AG04449 (cell line): ENCODE measurements around the gene LRIT1.

ENCODE experiments used
- CTCF ChIA-PET: fragments of 350-600 bp; formaldehyde crosslinking; extraction: SDS; loops from one replicate; lab custom pipeline; 2021; ENCODE audit warnings: antibody characterized with exemption; lab: Yijun Ruan, JAX
- POLR2A ChIA-PET: fragments of 400-600, 350-600 bp; formaldehyde crosslinking; extraction: SDS; loops from one replicate; lab custom pipeline; 2020; ENCODE audit warnings: antibody characterized with exemption, inconsistent platforms; lab: Yijun Ruan, JAX
- DNase-seq: peaks from one replicate; pipeline ENCODE4 v3.0.0-alpha.2; 2010; ENCODE audit warnings: low read depth, low spot score
- H3K4me3 ChIP-seq: 2 replicates; pipeline ENCODE4 v1.5.1; 2011; ENCODE audit warnings: low read depth, mild to moderate bottlenecking, control low read depth, low read length
- TF ChIP-seq, protein P1 (sequence below): IDR thresholded peaks from one replicate; pipeline ENCODE4 v1.5.1; 2011; ENCODE audit warnings: mild to moderate bottlenecking, moderate library complexity, low read length, control low read depth, inconsistent platforms; ENCODE audit not compliant: insufficient read depth; ENCODE audit errors: missing control alignments

Gene LRIT1

DNA sequence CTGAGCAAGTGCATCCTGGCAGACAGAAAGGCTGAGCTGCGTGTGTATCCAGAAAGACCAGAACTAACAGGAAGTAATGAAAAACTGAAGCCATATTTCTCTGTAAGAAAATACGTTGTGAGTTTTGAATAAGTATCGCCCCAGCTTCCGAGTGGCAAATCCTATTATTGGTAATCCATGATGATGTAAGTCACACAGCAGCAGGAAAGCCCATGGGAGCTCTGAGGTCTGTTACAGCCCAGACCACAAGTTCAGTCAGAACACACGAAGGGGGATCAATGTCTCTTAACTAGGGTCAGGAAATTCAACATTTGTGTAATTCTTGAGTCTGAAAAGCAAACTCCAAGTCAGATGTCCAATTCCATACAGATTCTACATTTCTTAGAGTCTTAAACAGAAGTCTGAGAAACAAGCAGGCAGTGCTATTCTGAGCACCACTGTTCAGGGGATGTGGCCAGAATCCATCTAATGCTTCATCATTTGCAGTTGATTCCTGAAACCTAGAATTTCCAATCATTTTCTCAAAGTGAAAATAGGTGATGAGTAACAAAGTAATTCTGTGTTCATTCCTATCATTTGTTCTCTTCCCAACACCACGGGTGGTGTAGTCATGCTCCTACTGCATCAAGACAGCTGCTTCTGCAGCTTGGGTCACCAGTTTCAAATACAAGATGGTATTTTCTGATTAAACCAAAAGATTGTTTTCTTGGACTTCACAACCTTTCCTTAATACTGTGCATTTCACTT lies 15.7 kb downstream of the LRIT1 start, which contains the start of gene LRIT2:
LRIT2 (minus strand) TSS at position 118 of the 747 bp plus-strand sequence; CDS start at position 94, 24 bp downstream.
- DNase-seq = no peak
- H3K4me3 ChIP-seq = no peak within 1 kb of the TSS
- TF ChIP-seq, protein P1, sequence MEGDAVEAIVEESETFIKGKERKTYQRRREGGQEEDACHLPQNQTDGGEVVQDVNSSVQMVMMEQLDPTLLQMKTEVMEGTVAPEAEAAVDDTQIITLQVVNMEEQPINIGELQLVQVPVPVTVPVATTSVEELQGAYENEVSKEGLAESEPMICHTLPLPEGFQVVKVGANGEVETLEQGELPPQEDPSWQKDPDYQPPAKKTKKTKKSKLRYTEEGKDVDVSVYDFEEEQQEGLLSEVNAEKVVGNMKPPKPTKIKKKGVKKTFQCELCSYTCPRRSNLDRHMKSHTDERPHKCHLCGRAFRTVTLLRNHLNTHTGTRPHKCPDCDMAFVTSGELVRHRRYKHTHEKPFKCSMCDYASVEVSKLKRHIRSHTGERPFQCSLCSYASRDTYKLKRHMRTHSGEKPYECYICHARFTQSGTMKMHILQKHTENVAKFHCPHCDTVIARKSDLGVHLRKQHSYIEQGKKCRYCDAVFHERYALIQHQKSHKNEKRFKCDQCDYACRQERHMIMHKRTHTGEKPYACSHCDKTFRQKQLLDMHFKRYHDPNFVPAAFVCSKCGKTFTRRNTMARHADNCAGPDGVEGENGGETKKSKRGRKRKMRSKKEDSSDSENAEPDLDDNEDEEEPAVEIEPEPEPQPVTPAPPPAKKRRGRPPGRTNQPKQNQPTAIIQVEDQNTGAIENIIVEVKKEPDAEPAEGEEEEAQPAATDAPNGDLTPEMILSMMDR = no peak
- ChIA-PET POLR2A (no interaction called here), CTCF (interaction anchor here (1.0 kb wide), 1 partner anchor 77 kb away, joined by 3 read pairs; no protein-coding TSS in a partner anchor)

DNA sequence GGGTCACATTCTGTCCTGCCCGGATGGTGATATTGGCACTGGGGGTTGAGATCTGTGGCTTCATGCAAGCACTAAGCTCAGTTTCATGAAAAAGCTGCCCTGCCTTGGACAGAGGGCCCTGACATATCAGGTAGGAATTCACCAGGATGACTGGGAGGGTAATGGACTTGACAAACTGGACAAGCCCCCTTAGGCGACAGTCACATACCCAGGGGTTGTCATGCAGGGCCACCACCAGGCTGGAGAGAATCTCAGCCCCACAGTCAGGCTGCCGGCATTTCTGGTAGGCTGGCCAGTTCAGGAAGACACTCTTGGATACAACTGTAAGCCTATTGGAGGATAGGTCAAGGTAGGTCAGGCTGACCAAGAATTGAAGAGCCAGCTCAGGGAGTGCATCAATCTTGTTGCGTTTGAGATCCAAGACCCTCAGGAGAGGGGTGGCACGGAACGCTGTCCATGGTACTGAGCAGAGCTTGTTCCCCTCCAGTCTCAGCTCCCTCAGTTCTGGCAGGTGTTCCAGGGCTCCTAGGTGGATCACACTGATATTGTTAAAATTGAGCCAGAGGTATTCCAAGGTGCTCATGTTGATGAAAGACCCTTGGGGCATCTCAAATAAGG lies 16.8 kb downstream of the LRIT1 start:
- CTCF ChIA-PET = interaction anchor here (1.0 kb wide), 1 partner anchor 76 kb away, joined by 3 read pairs; no protein-coding TSS in a partner anchor
- TF ChIP-seq, protein P1 = no peak

DNA sequence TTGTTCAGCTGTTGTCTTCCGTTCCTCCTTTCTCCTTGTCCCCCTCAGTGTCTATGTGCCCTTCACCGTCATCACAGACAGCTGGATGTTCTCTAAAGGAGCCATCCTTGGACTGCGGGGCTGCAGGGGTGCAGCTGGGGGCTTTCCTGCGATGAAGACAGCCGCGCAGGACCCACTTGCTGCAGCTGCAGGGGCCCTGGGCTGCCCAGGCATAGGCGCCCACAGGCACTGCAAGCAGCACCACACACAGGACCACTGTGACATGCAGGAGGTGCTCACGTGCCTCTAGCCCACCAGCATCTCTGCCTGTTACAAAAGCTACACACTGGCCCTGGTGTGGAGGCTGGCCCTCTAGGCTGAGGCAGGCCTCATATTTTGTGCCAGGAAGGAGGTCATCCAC lies 19.4 kb downstream of the LRIT1 start:
- no peak for DNase-seq
- CTCF ChIA-PET = no interaction called here
- TF ChIP-seq, protein P1 = no peak
- no peak overlapping the region for H3K4me3 ChIP-seq
- POLR2A ChIA-PET = no interaction called here

More for the DNA sequence above, 16.8 kb downstream of the LRIT1 start:
- no peak overlapping the region for H3K4me3 ChIP-seq
- DNase-seq = no peak
- POLR2A ChIA-PET = no interaction called here

DNA sequence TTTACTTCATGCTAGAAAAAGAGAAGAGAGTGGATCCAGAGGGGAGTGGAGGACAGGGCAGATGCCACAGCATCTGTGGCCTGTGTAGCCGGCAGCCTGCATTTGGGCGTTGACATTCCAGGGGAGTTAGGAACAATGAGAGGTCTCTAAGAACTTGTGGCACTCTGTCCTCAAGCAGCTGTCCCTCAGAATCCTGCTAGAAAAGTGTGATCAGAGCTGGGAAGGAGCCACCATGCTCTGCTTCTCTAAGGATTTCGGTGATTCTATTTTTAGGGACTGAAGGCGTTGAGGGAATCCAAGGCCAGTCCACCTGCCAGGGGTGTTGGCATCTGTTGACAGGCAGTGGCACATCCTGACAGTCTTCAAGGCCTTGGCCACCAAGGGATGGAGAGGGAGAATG lies 23.6 kb downstream of the LRIT1 start:
- ChIA-PET CTCF (no interaction called here), POLR2A (no interaction called here)
- DNase-seq = no peak
- TF ChIP-seq, protein P1 = no peak
- no peak overlapping the region for H3K4me3 ChIP-seq

DNA sequence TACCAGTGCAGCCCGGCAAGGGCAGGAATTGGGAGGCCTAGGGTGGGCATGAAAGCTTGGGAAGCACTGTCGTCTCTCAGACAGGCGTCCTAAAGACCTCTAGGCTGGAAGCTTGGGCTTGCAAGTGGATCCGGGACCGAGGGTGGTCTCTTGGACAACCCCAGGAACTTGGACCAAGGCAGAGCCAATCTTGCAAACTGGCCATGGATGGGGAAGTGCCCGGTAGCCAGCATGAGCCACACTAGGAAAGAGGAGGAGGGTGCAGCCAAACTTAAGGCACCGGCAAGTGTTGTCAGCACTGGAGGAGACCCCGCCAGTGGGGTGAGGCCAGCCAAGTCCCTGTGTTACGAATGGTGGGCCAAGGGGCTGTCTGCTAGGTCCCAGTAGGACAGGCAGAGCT lies 24.5 kb downstream of the LRIT1 start:
- TF ChIP-seq, protein P1 = no peak
- ChIA-PET CTCF (no interaction called here), POLR2A (no interaction called here)
- DNase-seq = no peak
- H3K4me3 ChIP-seq = no peak overlapping the region

DNA sequence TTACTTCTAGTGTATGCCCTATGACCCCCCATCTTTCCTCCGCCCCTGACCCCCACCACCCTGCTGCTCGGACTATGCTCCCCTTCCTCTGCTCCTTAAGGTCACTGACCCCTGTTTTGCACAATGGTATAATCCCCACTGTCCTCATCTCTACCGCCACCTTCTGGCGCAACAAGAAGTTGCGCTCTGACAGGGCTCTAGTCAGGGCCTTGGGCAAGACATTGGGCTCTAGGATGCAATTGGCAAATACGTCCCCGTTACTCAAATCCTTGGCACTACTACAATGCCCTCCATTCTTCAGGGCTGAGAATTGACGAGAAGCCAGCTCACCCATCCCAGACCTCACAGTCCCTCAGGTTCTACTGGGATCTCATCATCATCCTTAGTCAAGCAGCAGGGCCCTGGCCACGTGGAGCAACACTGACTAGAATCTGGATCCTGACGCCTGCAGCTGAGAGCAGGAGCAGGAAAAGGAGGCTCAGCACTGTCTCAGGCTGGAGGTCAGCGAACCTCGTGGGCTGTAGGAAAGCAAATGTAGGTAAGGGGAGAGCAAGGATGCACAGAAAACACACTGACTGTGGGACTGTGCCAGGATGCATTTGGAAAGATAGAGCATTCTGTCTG lies 26.6 kb downstream of the LRIT1 start:
- CTCF ChIA-PET = interaction anchor here (0.9 kb wide), 1 partner anchor 326 kb away, joined by 3 read pairs; no protein-coding TSS in a partner anchor
- POLR2A ChIA-PET = no interaction called here
- no peak overlapping the region for H3K4me3 ChIP-seq
- no peak for DNase-seq
- TF ChIP-seq, protein P1 = peak; percentile 18
